K562 (cell line): Measurements from ENCODE around the gene PAAF1.

Experiments used
- E2F1 ChIP-seq: sonication (generic); formaldehyde crosslinking; IDR thresholded peaks from 2 replicates; pipeline ENCODE4 v1.8.1; 2023; ENCODE audit warnings: mild to moderate bottlenecking, missing genetic modification reagents, moderate library complexity
- TAF1 ChIP-seq: IDR thresholded peaks from 2 replicates; pipeline ENCODE4 v1.6.1; 2011; ENCODE audit warnings: mild to moderate bottlenecking, low read length, moderate library complexity; ENCODE audit not compliant: insufficient read depth, control insufficient read depth, severe bottlenecking; ENCODE audit errors: extremely low read depth
- ZNF785 ChIP-seq: fragments of 250-450 bp; sonication (Bioruptor Pico); IDR thresholded peaks from 2 replicates; pipeline ENCODE4 v1.4.0; 2020; ENCODE audit warnings: mild to moderate bottlenecking
- TF ChIP-seq, protein P1 (sequence below), 3 experiments: IDR thresholded peaks in 2 of 3; conservative IDR thresholded peaks in 1 of 3; 2 replicates each; pipeline ENCODE4 v1.5.1; 2011 to 2012; ENCODE audit warnings: low read length in 3 of 3, mild to moderate bottlenecking in 3 of 3, control low read depth in 2 of 3, improper control_type of control experiment in 1 of 3, inconsistent platforms in 1 of 3, low read depth in 1 of 3, mixed read lengths in 1 of 3, moderate library complexity in 1 of 3; ENCODE audit not compliant: insufficient read depth in 2 of 3

- TF ChIP-seq ZNF785 (CRISPR knock-in tag) (no peak), TAF1 (no peak), E2F1 (CRISPR knock-in tag) (no peak)
- TF ChIP-seq, protein P1, sequence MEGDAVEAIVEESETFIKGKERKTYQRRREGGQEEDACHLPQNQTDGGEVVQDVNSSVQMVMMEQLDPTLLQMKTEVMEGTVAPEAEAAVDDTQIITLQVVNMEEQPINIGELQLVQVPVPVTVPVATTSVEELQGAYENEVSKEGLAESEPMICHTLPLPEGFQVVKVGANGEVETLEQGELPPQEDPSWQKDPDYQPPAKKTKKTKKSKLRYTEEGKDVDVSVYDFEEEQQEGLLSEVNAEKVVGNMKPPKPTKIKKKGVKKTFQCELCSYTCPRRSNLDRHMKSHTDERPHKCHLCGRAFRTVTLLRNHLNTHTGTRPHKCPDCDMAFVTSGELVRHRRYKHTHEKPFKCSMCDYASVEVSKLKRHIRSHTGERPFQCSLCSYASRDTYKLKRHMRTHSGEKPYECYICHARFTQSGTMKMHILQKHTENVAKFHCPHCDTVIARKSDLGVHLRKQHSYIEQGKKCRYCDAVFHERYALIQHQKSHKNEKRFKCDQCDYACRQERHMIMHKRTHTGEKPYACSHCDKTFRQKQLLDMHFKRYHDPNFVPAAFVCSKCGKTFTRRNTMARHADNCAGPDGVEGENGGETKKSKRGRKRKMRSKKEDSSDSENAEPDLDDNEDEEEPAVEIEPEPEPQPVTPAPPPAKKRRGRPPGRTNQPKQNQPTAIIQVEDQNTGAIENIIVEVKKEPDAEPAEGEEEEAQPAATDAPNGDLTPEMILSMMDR (IDR thresholded peaks at IDR 0.05 in 2 of 3, conservative IDR thresholded peaks at IDR 0.05 in 1 of 3; ENCODE audit: insufficient read depth in 2 of 3, low read depth in 1 of 3, low read length in 3 of 3): no peak
These were observed 84.5 kb downstream of the PAAF1 start for GRCh38 chr11:73961321-73961720.
